GM19238 (cell line): ENCODE data around the gene GRIK3.
"Not testable (repeated sequence)": the region's sequence is repeated elsewhere in the genome, so short reads cannot be mapped to it uniquely, and the experiment has no call there.

ENCODE experiments used
- DNase-seq: peaks from one replicate; pipeline ENCODE4 v3.0.0; 2011; ENCODE audit warnings: low spot score; ENCODE audit not compliant: insufficient read length

GRIK3 gene

GRCh38 chr1:36911561-36912364, 122.6 kb downstream of the GRIK3 start:
- no peak for DNase-seq

DNA sequence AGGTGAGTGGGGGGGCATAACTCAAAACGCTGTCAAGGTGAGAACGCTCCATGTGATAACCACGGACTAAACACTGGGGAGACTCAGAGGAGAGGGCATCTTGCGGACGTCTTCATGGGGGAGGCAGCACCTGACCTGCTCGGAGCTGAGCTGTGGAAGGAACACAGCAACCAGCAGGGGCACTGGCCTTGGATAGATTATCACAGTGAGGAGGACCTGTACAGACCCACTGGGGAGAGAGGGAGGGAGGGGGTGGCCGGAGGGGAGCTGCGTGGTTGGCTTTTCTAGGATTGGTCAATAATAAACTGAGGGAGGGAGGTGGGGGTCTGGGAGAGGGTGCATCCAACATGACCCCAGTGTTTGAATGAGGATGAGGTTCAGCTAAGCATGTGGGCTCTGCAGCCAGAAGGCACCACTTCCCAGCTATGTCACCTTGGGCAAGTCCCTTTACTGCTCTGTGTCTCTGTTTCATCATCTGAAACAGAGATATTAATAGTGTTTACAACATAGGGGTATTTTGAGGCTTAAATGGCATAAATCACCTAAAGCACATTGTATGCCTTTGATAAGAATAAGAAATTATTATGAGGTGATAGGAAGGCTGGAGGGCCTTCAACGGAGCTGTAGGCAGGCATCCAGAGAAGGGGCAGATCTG, 123.3 kb downstream of the GRIK3 start:
- DNase-seq = no peak

DNA sequence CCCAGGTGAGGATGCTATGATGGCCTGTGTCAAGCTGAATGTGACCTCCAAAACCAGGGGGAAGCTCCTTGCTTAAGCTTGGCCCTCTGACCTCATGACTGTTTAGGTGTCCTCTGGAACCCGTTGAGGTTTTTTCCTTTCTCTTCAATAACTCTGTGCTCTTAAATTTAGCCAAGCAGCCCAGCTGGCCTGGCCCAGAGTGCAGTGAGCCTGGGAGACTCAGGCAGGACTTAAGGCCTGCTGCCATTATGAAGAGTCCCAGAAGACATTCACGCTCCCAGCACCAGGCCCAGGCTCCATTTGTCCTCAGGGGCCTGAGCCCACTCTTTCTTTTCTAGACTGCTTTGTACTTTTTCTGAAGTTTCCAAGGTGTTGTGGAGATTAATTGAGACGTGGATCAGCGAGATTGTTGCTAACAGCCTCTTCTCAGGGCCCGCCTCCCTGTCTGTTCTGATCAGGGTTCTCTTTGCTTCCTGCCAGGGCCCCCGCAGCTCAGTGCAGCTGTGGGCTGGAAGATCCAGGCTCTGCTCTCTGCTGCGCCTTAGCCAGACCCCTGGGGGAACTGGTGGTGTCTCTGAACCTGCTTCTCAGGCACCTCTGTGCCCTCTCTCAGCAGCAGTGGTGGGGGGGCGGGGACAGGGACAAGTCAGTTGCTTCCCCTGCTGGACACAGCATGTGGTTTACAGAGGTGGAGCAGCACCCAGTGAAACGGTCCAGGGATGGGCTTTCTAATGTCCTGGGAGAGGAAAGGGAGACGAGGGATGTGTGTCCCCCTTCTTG, 124.2 kb downstream of the GRIK3 start:
- no peak for DNase-seq

DNA sequence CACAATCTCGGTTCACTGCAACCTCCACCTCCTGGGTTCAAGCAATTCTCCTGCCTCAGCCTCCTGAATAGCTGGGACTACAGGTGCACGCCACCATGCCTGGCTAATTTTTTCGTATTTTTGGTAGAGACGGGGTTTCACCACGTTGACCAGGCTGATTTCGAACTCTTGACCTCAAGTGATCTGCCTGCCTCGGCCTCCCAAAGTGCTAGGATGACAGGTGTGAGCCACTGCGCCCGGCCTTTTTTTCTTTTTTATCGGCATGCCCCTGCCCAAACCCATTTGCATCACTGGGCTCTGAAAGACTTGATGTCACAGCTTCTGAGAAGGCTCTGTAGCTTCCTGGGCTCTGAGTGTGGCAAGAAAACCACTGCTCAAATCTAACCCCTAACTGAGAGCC, 125.0 kb downstream of the GRIK3 start:
- not testable (repeated sequence) for DNase-seq

GRCh38 chr1:36908096-36908495, 126.2 kb downstream of the GRIK3 start:
- DNase-seq = no peak

GRCh38 chr1:36906555-36906954, 127.8 kb downstream of the GRIK3 start:
- no peak for DNase-seq

GRCh38 chr1:36905941-36906340, 128.4 kb downstream of the GRIK3 start:
- DNase-seq = no peak

DNA sequence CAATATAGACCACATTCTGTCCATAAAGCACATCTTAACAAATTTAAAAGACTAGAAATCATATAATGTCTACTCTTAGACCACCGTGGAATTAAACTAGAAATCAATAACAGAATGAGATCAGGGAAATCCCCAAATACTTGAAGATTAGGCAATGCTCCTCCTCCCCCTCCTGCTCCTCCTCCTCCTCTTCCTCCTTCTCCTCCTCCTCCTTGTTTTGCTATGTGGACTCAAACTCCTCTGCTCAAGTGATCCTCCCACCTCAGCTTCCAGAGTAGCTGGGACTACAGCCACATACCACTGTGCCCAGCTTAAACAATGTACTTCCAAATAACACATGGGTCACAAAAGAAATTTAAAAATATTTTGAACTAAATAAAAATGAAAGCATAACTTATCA, 134.2 kb downstream of the GRIK3 start:
- no peak for DNase-seq

DNA sequence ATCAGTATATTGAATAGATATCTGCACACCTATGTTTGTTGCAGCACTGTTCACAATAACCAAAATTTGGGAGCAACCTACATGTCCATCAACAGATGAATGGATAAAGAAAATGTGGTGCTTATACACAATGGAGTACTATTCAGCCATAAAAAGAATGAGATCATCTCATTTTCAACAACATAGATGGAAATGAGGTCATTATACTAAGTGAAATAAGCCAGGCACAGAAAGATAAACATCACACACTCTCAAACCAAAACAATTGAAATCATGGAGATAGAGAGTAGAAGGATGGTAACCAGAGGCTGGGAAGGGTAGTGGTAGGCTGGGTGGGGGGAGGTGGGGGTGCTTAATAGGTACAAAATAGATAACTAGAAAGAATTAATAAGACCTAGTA, 136.5 kb downstream of the GRIK3 start:
- not testable (repeated sequence) for DNase-seq

- no peak for DNase-seq
Measured at GRCh38 chr1:36894824-36895223, 139.5 kb downstream of the GRIK3 start.

DNA sequence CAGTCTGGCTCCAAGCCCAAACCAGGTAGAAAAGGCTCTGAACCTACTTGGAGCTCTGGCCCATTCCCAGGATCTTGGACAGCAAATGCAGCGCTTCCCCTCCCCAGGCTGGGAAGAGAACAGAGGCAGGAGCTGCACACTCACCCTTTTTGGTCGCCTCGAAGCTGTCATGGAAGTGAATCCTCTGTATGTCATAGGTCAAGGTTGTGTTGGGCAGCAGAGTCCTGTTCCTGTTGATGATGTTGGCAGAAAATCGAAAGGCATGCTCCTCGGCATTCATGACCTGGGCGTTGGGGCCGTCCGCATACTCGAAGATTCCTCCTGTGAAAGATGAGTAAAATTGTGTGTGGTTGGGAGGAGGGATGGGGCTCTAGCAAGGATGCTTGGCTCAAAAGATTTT, 143.5 kb downstream of the GRIK3 start:
- no peak for DNase-seq

GRCh38 chr1:36889478-36890226, 144.7 kb downstream of the GRIK3 start:
- DNase-seq = no peak

GRCh38 chr1:36888811-36889477, 145.4 kb downstream of the GRIK3 start:
- DNase-seq = no peak

GRCh38 chr1:36885540-36886357, 148.6 kb downstream of the GRIK3 start:
- DNase-seq = no peak

DNA sequence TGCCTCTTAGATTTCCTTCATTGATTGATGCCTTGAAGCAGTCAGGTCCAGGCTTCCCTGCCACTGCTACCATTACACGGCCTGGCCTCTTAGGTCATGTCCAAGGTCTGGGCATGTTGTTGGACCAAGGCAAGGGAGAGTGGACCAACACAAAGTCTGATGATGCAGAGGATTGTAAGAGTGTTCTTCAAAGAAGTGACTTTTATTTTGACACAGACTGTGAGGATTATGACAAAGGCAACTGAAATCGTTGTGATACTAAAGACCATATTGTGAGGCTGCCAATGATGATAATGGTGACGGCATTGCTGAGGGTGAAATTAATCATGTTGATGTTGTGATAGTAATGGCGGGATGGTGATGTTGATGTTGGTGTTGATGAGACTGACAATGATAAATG, 149.5 kb downstream of the GRIK3 start:
- DNase-seq = no peak

GRCh38 chr1:36884029-36884701, 150.2 kb downstream of the GRIK3 start:
- DNase-seq = no peak

DNA sequence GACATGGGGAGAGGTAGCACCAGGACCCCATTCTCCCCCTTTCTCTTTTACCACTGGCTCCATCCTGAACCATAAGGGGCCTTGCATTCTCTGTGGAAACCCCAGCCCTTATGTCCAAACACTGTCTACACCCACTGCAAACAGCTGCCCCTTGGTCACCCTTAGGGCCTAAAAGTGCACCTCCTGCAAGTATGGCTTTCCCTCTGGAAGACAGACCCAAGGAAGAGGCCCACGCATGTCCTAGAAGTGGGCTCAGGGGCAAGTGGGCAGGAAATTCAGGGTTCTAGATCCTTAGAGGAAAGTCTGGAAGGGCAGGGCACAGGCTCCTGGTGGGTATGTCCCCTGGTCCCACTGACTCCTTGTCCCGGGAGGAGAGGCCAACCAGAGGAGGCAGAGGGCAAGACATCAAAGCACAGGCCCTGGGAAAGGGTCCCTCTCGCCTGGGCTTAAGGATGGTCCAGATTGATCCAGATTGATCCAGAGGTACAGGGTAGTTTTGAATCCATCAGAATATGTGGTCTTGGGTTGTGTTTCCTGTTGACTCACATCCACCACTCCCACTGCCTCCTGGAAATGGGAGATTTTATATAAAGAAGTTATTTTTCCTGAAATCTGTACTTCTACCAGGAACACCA, 150.9 kb downstream of the GRIK3 start:
- DNase-seq = no peak

- no peak for DNase-seq
Measured at GRCh38 chr1:36882536-36883285, 151.6 kb downstream of the GRIK3 start.
